Spleen (tissue), 11 donors: ENCODE results near the gene LANCL3. TPM values are rescaled to one million over a fixed set of nuclear protein-coding genes. Genes with fewer than 3 reads are reported as not detected.

Experiments used
- DNase-seq: peaks from one replicate; pipeline ENCODE4 v3.0.0-alpha.2; 2020
- H3K27ac ChIP-seq, 8 donors: fragments of 200-600 bp; sonication (generic) in 7 of 8; 1 replicate in 4 of 8; 2 replicates in 4 of 8; pipeline versions ENCODE4 v1.5.0 to v1.8.0; 2016 to 2021; ENCODE audit warnings: inconsistent platforms in 4 of 8, mild to moderate bottlenecking in 4 of 8, moderate library complexity in 1 of 8
- H3K27me3 ChIP-seq, 7 donors: fragments of 200-600 bp; sonication (generic) in 6 of 7; replicated peaks in 1 of 7; 1 replicate in 4 of 7; 2 replicates in 3 of 7; pipeline versions ENCODE4 v1.5.0 to v1.8.0; 2016 to 2021; ENCODE audit warnings: inconsistent platforms in 3 of 7, mild to moderate bottlenecking in 1 of 7
- H3K36me3 ChIP-seq, 6 donors: fragments of 200-600 bp; sonication (generic) in 5 of 6; 1 replicate in 4 of 6; 2 replicates in 2 of 6; pipeline versions ENCODE4 v1.5.0 to v1.8.0; 2016 to 2021; ENCODE audit warnings: inconsistent platforms in 2 of 6
- H3K4me1 ChIP-seq, 6 donors: fragments of 200-600 bp; sonication (generic) in 5 of 6; 1 replicate in 3 of 6; 2 replicates in 3 of 6; pipeline versions ENCODE4 v1.5.0 to v1.8.0; 2016 to 2021; ENCODE audit warnings: inconsistent platforms in 3 of 6
- H3K4me3 ChIP-seq, 8 donors: fragments of 200-600 bp; sonication (generic) in 7 of 8; 1 replicate in 4 of 8; 2 replicates in 4 of 8; pipeline versions ENCODE4 v1.5.0 to v1.8.0; 2016 to 2021; ENCODE audit warnings: inconsistent platforms in 4 of 8, mild to moderate bottlenecking in 4 of 8, moderate library complexity in 2 of 8
- H3K9me3 ChIP-seq, 8 donors: fragments of 200-600 bp; sonication (generic) in 7 of 8; 1 replicate in 4 of 8; 2 replicates in 4 of 8; pipeline versions ENCODE4 v1.5.0 to v1.8.0; 2016 to 2021; ENCODE audit warnings: inconsistent platforms in 4 of 8
- CTCF ChIP-seq, 11 experiments: fragments of 200-600 bp in 7 of 11; fragments of 450-650 bp in 4 of 11; sonication (generic) in 4 of 11; IDR thresholded peaks in 8 of 11; conservative IDR thresholded peaks in 3 of 11; 1 replicate in 7 of 11; 2 replicates in 4 of 11; pipeline versions ENCODE4 v1.4.0 to v1.8.0; 2016 to 2021; ENCODE audit warnings: antibody characterized with exemption in 11 of 11, inconsistent platforms in 4 of 11, mild to moderate bottlenecking in 1 of 11
- POLR2A ChIP-seq, 3 donors: fragments of 450-650 bp; IDR thresholded peaks; one replicate each; pipeline ENCODE4 v1.5.1; 2017; ENCODE audit warnings: antibody characterized with exemption in 3 of 3, mild to moderate bottlenecking in 1 of 3
- POLR2AphosphoS5 ChIP-seq, 3 donors: sonication (generic); formaldehyde crosslinking; IDR thresholded peaks; one replicate each; pipeline ENCODE4 v1.5.1; 2017; ENCODE audit warnings: antibody characterized with exemption in 3 of 3
- WGBS, 5 donors: extraction: QIAGEN DNeasy Blood & Tissue Kit in 3 of 5; methylation state at CpG; one replicate each; pipeline versions ENCODE4 v1.1.5 to v1.1.7; 2013 to 2018; 5-methylcytosine and 5-hydroxymethylcytosine counted together
- intact Hi-C: fragments of 100-400 bp; cut with DNase I; formaldehyde crosslinking; loops from one replicate; pipeline ENCODE4 v1.15.0; 2023; ENCODE audit warnings: low total_unique reads
- polyA plus RNA-seq, 3 donors: library from polyadenylated mRNA; stranded (reverse); fragments of 200-250 nt; gene quantifications; one replicate each; pipeline ENCODE4 v1.2.1, GENCODE V29; 2013
- total RNA-seq, 7 donors: library from RNA; depleted of rRNA in 3 of 7; stranded (reverse); fragments of >200 nt in 3 of 7; fragmentation: NEBNext Ultra II Directional in 4 of 7; extraction: Animal tissue kit (Norgen Biotek cat#: 25700) in 4 of 7; gene quantifications; one replicate each; pipeline versions ENCODE4 v1.1.0 to v1.2.1, GENCODE V29; 2016 to 2021
- donor health status: healthy with polysubstance abuse.
- donor health status: DM: no; HTN: no; CAD: no; lungs with moderate emphysema.
- donor health status: DM: no; HTN: no; CAD: no.
- donor health status: Bipolar disorder and iron deficiency.
- donor health status: healthy.
- donor health status: DM: no; HTN: no; CAD: no.
- donor health status: DM: yes; HTN: yes; CAD: no.

Gene LANCL3
- total and polyA plus RNA-seq, 10 donors, result under 0.01 to 0.88 (median 0.52) TPM

- intact Hi-C loops, result no loop called here
- H3K4me1 ChIP-seq, result no peaks in the 10 kb centered on the region
- peaks cover 0 to 5% (median 0%) of the 10 kb centered on the region in 7 donors for H3K27me3 ChIP-seq
- TF ChIP-seq POLR2A (IDR thresholded peaks at IDR 0.05) (no peak), CTCF (IDR thresholded peaks at IDR 0.05 in 8 of 11, conservative IDR thresholded peaks at IDR 0.05 in 3 of 11) (no peak), POLR2AphosphoS5 (IDR thresholded peaks at IDR 0.05) (no peak)
- no peak overlapping the region for H3K4me3 ChIP-seq
- 49 to 86% (median 83%) methylated on average over 2 of the region's 2 CpGs for WGBS, 5 donors
- H3K36me3 ChIP-seq, result no peaks in the 10 kb centered on the region
- DNase-seq, result no peak
- peaks cover 0 to 11% (median 0%) of the 10 kb centered on the region in 8 donors for H3K9me3 ChIP-seq
- H3K27ac ChIP-seq, result no peak overlapping the region
These were observed 143.0 kb downstream of the LANCL3 start for GRCh38 chrX:37714479-37714878.

DNA sequence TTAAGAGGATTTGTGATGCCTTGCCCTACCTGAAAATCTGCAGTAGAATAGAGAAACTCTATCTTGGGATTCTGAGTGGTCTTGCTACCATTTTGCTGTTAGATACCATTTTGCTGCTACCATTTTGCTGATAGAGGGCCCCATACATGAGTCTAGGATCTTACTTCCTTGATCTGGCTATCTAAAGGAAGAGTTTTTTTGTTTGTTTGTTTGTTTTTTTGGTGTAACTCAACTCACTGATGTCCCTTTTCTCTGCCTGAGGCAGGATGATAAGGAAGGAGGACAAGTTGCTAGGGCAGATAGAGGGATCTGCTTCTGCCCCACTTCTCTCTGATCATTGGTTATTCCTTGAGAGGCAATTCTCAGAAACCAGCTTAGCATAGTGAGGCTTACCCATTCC lies 145.1 kb downstream of the LANCL3 start:
- no peak overlapping the region for H3K4me3 ChIP-seq
- no peak for TF ChIP-seq POLR2AphosphoS5 (IDR thresholded peaks at IDR 0.05)
- no peak for TF ChIP-seq POLR2A (IDR thresholded peaks at IDR 0.05)
- no peak for TF ChIP-seq CTCF (IDR thresholded peaks at IDR 0.05 in 8 of 11, conservative IDR thresholded peaks at IDR 0.05 in 3 of 11)
- intact Hi-C loops, result no loop called here
- H3K4me1 ChIP-seq, result no peaks in the 10 kb centered on the region
- no peak overlapping the region for H3K27ac ChIP-seq
- H3K36me3 ChIP-seq, result no peaks in the 10 kb centered on the region
- H3K9me3 ChIP-seq, result peaks cover 0 to 11% (median 0%) of the 10 kb centered on the region in 8 donors
- no peak for DNase-seq
- H3K27me3 ChIP-seq, result peaks cover 0 to 4% (median 0%) of the 10 kb centered on the region in 7 donors

DNA sequence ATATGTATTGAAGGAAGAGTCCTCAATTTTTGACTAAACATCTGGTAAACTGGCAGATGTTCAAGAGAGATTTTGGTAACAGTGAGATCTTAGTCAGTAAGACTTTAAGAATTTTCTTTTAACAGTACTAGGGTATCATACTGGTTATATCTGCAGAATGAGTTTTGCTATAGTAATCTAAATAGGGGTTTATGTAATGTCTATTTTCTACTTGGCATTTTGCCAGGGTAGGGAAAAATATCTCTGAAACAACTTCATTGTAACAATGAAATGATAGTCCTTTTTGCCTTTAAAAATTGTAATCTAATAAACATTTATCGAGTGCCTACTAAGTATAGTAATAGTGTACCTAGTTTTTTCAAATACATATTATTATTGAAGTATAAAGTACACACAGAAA lies 146.2 kb downstream of the LANCL3 start:
- Histone ChIP-seq H3K4me3 (no peak overlapping the region), H3K9me3 (peaks cover 0 to 11% (median 0%) of the 10 kb centered on the region in 8 donors), H3K36me3 (no peaks in the 10 kb centered on the region), H3K27me3 (peaks cover 0 to 7% (median 0%) of the 10 kb centered on the region in 7 donors), H3K4me1 (no peaks in the 10 kb centered on the region), H3K27ac (no peak overlapping the region)
- TF ChIP-seq POLR2AphosphoS5 (IDR thresholded peaks at IDR 0.05) (no peak), POLR2A (IDR thresholded peaks at IDR 0.05) (no peak), CTCF (IDR thresholded peaks at IDR 0.05 in 8 of 11, conservative IDR thresholded peaks at IDR 0.05 in 3 of 11) (no peak)
- WGBS, 5 donors, result 80 to 96% (median 86%) methylated on average over 1 of the region's 1 CpG
- intact Hi-C loops, result no loop called here
- DNase-seq, result no peak

GRCh38 chrX:37722595-37722994 lies 151.1 kb downstream of the LANCL3 start:
- WGBS, 5 donors, result 65 to 88% (median 86%) methylated on average over 1 of the region's 1 CpG
- intact Hi-C loops, result no loop called here
- no peak overlapping the region for H3K4me3 ChIP-seq
- peaks cover 0 to 11% (median 0%) of the 10 kb centered on the region in 8 donors for H3K9me3 ChIP-seq
- H3K4me1 ChIP-seq, result no peaks in the 10 kb centered on the region
- no peak overlapping the region for H3K27ac ChIP-seq
- TF ChIP-seq POLR2AphosphoS5 (IDR thresholded peaks at IDR 0.05), result no peak
- no peak for TF ChIP-seq CTCF (IDR thresholded peaks at IDR 0.05 in 8 of 11, conservative IDR thresholded peaks at IDR 0.05 in 3 of 11)
- TF ChIP-seq POLR2A (IDR thresholded peaks at IDR 0.05), result no peak
- peaks cover 0 to 4% (median 0%) of the 10 kb centered on the region in 7 donors for H3K27me3 ChIP-seq
- DNase-seq, result no peak
- no peaks in the 10 kb centered on the region for H3K36me3 ChIP-seq
